OCI-LY1 (cell line): ENCODE measurements around the gene SGPL1.

Experiments used
- H2AFZ ChIP-seq: fragments of 200-600 bp; sonication (generic), shearing (Covaris generic); 2 replicates; pipeline ENCODE4 v1.6.0; 2014; ENCODE audit warnings: antibody characterized with exemption, mild to moderate bottlenecking, low read length
- H3F3A ChIP-seq: fragments of 200-600 bp; sonication (generic), shearing (Covaris generic); 2 replicates; pipeline ENCODE4 v1.6.0; 2014; ENCODE audit warnings: mild to moderate bottlenecking, antibody characterized with exemption, low read length, moderate library complexity; ENCODE audit not compliant: insufficient read depth
- H3K27ac ChIP-seq: fragments of 200-600 bp; sonication (generic); 2 replicates; pipeline ENCODE4 v1.5.1; 2014; ENCODE audit warnings: low read length, mixed run types, mild to moderate bottlenecking, low read depth; ENCODE audit not compliant: poor library complexity, severe bottlenecking
- H3K27me3 ChIP-seq: fragments of 200-600 bp; sonication (generic); 2 replicates; pipeline ENCODE4 v1.6.0; 2014; ENCODE audit warnings: antibody characterized with exemption, mild to moderate bottlenecking, low read length, moderate library complexity; ENCODE audit not compliant: insufficient read depth
- H3K36me3 ChIP-seq: fragments of 200-600 bp; sonication (generic); 2 replicates; pipeline ENCODE4 v1.6.1; 2014; ENCODE audit warnings: mild to moderate bottlenecking, antibody characterized with exemption, low read length, moderate library complexity, mixed read lengths; ENCODE audit not compliant: insufficient read depth
- H3K4me1 ChIP-seq: fragments of 200-600 bp; sonication (generic); 2 replicates; pipeline ENCODE4 v1.5.1; 2014; ENCODE audit warnings: mild to moderate bottlenecking, low read length, moderate library complexity; ENCODE audit not compliant: insufficient read depth, severe bottlenecking
- H3K4me2 ChIP-seq: fragments of 200-600 bp; sonication (generic), shearing (Covaris generic); 2 replicates; pipeline ENCODE4 v1.6.1; 2014; ENCODE audit warnings: low read length
- H3K4me3 ChIP-seq: fragments of 200-600 bp; sonication (generic); 2 replicates; pipeline ENCODE4 v1.5.1; 2014; ENCODE audit warnings: low read length, low read depth, mild to moderate bottlenecking, mixed read lengths; ENCODE audit not compliant: poor library complexity, severe bottlenecking
- H3K79me2 ChIP-seq: fragments of 200-600 bp; shearing (Covaris generic); 2 replicates; pipeline ENCODE4 v1.6.1; 2016; ENCODE audit warnings: mixed run types, low read length, mixed read lengths; ENCODE audit not compliant: insufficient read depth
- H3K9ac ChIP-seq: fragments of 200-600 bp; sonication (generic), shearing (Covaris generic); 2 replicates; pipeline ENCODE4 v1.6.1; 2014; ENCODE audit warnings: mild to moderate bottlenecking, low read length, mixed read lengths
- H3K9me2 ChIP-seq: fragments of 200-600 bp; sonication (generic), shearing (Covaris generic); 2 replicates; pipeline ENCODE4 v1.6.1; 2014; ENCODE audit warnings: low read depth, mild to moderate bottlenecking, low read length, mixed read lengths
- H3K9me3 ChIP-seq: fragments of 200-600 bp; shearing (Covaris generic); 2 replicates; pipeline ENCODE4 v1.6.1; 2014; ENCODE audit warnings: low read length, mixed read lengths
- H4K20me1 ChIP-seq: fragments of 200-600 bp; sonication (generic), shearing (Covaris generic); 2 replicates; pipeline ENCODE4 v1.6.0; 2016; ENCODE audit warnings: mild to moderate bottlenecking, low read length; ENCODE audit not compliant: insufficient read depth
- EZH2 ChIP-seq: fragments of 200-600 bp; sonication (generic), shearing (Covaris generic); IDR thresholded peaks from 2 replicates; pipeline ENCODE4 v1.8.0; 2017; ENCODE audit warnings: borderline replicate concordance, mixed run types, mild to moderate bottlenecking, antibody characterized with exemption, low read length, moderate library complexity, mixed read lengths
- TF ChIP-seq, protein P1 (sequence below): fragments of 200-600 bp; sonication (generic), shearing (Covaris generic); IDR thresholded peaks from 2 replicates; pipeline ENCODE4 v1.5.1; 2017; ENCODE audit warnings: mild to moderate bottlenecking, antibody characterized with exemption, low read length, moderate library complexity, mixed read lengths

The SGPL1 gene

DNA sequence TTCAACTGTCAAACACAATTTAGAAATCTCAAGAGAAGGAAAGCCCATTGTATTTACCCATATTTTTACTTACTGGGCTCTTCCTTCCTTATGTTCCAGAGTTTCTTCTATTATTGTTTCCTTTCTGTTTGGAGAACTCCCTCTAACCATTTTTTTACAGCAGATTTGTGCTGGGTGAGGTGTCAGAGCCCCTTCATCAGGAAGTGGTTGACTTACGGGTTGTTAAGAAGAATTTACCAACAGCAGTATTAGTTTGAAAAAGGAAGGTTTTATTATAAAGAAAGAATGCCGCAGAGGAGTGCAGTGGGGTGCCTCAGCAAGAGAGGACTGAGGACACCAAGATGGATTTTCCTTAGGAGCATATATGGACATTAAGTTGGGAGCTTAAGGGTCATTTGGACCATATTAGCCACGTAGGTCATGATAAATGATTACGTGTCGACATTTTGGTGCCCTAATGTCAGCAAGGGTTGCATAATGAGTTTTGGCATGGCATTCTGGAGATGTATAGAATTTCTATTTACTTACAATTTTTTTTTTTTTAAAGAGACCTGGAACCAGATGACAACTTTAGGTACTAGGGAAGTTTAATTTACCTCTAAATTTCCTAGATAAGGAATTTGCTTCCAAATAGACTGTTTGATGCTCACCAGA lies 24.2 kb upstream of the SGPL1 start:
- Histone ChIP-seq H3K27ac (no peak overlapping the region), H3K4me3 (no peak overlapping the region), H3K36me3 (no peaks in the 10 kb centered on the region), H3K4me1 (no peaks in the 10 kb centered on the region), H3K79me2 (no peaks in the 10 kb centered on the region), H4K20me1 (no peaks in the 10 kb centered on the region), H3K9me2 (no peaks in the 10 kb centered on the region), H2AFZ (no peak overlapping the region), H3K9me3 (no peaks in the 10 kb centered on the region), H3K9ac (no peak overlapping the region), H3K4me2 (no peak overlapping the region), H3K27me3 (no peaks in the 10 kb centered on the region), H3F3A (no peaks in the 10 kb centered on the region)
- TF ChIP-seq, protein P1, sequence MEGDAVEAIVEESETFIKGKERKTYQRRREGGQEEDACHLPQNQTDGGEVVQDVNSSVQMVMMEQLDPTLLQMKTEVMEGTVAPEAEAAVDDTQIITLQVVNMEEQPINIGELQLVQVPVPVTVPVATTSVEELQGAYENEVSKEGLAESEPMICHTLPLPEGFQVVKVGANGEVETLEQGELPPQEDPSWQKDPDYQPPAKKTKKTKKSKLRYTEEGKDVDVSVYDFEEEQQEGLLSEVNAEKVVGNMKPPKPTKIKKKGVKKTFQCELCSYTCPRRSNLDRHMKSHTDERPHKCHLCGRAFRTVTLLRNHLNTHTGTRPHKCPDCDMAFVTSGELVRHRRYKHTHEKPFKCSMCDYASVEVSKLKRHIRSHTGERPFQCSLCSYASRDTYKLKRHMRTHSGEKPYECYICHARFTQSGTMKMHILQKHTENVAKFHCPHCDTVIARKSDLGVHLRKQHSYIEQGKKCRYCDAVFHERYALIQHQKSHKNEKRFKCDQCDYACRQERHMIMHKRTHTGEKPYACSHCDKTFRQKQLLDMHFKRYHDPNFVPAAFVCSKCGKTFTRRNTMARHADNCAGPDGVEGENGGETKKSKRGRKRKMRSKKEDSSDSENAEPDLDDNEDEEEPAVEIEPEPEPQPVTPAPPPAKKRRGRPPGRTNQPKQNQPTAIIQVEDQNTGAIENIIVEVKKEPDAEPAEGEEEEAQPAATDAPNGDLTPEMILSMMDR = no peak
- no peak for TF ChIP-seq EZH2

DNA sequence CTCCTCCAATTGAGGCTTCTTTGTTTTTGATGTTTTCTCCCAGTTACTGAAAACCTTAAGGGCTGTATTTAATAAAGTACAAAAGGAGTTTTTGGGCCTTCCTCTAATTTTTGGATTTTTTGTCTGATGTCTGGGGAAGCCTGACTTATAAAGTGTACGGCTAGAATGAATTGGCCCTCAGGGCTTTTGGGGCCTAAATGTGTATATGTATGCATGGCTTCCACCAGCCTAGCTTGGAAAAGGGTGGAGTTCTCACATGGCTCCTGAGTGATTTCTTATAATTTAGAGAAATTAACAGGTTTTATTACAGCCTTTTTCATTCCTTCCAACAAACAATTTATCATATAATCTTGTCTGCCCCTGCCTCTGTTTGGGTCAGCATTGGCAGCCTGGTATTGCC lies 20.1 kb upstream of the SGPL1 start:
- H3K9me3 ChIP-seq = no peaks in the 10 kb centered on the region
- no peaks in the 10 kb centered on the region for H3K79me2 ChIP-seq
- H3K27me3 ChIP-seq = no peaks in the 10 kb centered on the region
- H3F3A ChIP-seq = no peaks in the 10 kb centered on the region
- TF ChIP-seq EZH2 = no peak
- H3K4me3 ChIP-seq = no peak overlapping the region
- no peaks in the 10 kb centered on the region for H3K4me1 ChIP-seq
- no peak overlapping the region for H2AFZ ChIP-seq
- H3K27ac ChIP-seq = no peak overlapping the region
- H4K20me1 ChIP-seq = no peaks in the 10 kb centered on the region
- no peaks in the 10 kb centered on the region for H3K36me3 ChIP-seq
- H3K4me2 ChIP-seq = no peak overlapping the region
- H3K9ac ChIP-seq = no peak overlapping the region
- H3K9me2 ChIP-seq = no peaks in the 10 kb centered on the region

DNA sequence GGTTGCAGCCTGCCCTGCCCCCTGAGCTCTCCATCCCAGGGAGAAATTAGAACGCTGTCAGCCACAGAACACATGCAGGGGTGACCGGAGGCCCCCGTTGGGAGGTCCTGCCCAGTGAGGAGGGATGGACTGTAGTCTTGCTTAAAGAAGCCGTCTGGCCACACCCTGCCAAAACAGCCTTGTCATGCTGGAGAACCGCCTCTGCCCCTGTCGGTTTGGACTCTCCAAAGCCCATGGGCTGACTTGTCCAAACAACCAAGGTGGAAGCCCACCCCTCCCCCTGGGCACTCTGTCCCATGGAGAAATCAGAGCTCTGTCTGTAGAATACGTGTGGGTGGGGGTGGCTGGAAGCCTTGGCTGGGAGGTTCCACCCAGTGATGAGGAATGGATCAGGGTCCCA lies 17.9 kb upstream of the SGPL1 start:
- Histone ChIP-seq H3K4me1 (no peaks in the 10 kb centered on the region), H3K79me2 (no peaks in the 10 kb centered on the region), H2AFZ (no peak overlapping the region), H4K20me1 (no peaks in the 10 kb centered on the region), H3F3A (no peaks in the 10 kb centered on the region), H3K36me3 (no peaks in the 10 kb centered on the region), H3K4me3 (no peak overlapping the region), H3K9me3 (no peaks in the 10 kb centered on the region), H3K9me2 (no peaks in the 10 kb centered on the region), H3K27me3 (no peaks in the 10 kb centered on the region; the same call in 1 of the 2 replicates), H3K4me2 (no peak overlapping the region), H3K27ac (no peak overlapping the region), H3K9ac (no peak overlapping the region)
- TF ChIP-seq, protein P1 = no peak
- TF ChIP-seq EZH2 = no peak

DNA sequence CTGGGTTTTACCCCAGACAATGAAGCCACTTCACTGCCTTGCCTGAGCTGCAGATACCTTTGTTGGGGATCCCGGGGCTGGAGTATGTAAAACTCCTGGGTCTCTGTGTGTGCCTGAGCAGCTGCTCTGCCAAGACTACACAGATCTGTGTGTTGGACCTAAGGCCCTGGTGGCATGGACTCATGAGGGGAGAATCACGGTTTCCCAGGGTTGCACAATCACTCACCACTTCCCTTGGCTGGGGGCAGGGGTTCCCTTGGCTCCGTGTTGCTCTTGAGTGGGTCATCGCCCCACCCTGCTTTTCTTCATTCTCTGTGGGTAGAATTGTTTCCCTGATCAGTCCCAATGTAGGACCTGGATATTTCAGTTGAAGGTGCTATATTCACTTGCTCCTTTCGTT lies 16.6 kb upstream of the SGPL1 start:
- H3K9ac ChIP-seq = no peak overlapping the region
- no peaks in the 10 kb centered on the region for H4K20me1 ChIP-seq
- H3K27me3 ChIP-seq = no peaks in the 10 kb centered on the region; the same call in 1 of the 2 replicates

More for the DNA sequence above, 16.6 kb upstream of the SGPL1 start:
- H3K9me3 ChIP-seq = no peaks in the 10 kb centered on the region
- no peak overlapping the region for H3K4me3 ChIP-seq
- H3K36me3 ChIP-seq = no peaks in the 10 kb centered on the region
- H3K4me1 ChIP-seq = no peaks in the 10 kb centered on the region
- no peaks in the 10 kb centered on the region for H3K9me2 ChIP-seq
- H3F3A ChIP-seq = no peaks in the 10 kb centered on the region
- TF ChIP-seq, protein P1 = no peak
- no peak for TF ChIP-seq EZH2
- H2AFZ ChIP-seq = no peak overlapping the region
- H3K27ac ChIP-seq = no peak overlapping the region
- no peak overlapping the region for H3K4me2 ChIP-seq
- no peaks in the 10 kb centered on the region for H3K79me2 ChIP-seq
